Right lobe of liver (tissue), 4 donors: ENCODE data around the gene PLEKHA1.

ENCODE experiments used
- POLR2A ChIP-seq: fragments of 450-650 bp; IDR thresholded peaks from one replicate; pipeline ENCODE4 v1.6.1; 2017; ENCODE audit warnings: antibody characterized with exemption, mild to moderate bottlenecking
- TF ChIP-seq, protein P1 (sequence below), 4 donors: fragments of 200-600 bp in 3 of 4; fragments of 450-650 bp in 1 of 4; IDR thresholded peaks; one replicate each; pipeline versions ENCODE4 v1.5.1 to v1.8.0; 2016 to 2022; ENCODE audit warnings: antibody characterized with exemption in 4 of 4, mild to moderate bottlenecking in 2 of 4
- donor health status: DM: no; HTN: no; CAD: no.
- donor health status: DM: no; HTN: no; CAD: no.
- donor health status: DM: no; HTN: yes; CAD: no.

DNA sequence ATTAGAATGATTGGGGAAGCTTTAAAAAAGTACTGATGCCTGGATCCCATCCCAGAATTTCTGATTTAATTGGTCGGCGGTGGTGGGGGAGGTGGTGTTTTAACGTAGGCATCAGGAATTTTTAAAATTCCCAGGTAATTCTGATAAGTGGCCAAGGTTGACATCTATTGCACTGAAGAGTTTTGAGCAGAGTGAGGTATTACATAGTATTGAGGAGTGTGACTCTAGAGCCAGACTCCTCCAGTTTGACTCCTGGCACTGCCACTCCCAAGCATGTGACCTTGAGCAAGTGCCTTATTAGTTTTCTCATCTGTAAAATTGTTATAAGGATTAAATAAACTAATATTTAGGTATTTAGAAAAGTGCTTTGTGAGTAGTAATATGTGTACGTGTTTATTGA lies 6.2 kb downstream of the PLEKHA1 start:
- TF ChIP-seq, protein P1, sequence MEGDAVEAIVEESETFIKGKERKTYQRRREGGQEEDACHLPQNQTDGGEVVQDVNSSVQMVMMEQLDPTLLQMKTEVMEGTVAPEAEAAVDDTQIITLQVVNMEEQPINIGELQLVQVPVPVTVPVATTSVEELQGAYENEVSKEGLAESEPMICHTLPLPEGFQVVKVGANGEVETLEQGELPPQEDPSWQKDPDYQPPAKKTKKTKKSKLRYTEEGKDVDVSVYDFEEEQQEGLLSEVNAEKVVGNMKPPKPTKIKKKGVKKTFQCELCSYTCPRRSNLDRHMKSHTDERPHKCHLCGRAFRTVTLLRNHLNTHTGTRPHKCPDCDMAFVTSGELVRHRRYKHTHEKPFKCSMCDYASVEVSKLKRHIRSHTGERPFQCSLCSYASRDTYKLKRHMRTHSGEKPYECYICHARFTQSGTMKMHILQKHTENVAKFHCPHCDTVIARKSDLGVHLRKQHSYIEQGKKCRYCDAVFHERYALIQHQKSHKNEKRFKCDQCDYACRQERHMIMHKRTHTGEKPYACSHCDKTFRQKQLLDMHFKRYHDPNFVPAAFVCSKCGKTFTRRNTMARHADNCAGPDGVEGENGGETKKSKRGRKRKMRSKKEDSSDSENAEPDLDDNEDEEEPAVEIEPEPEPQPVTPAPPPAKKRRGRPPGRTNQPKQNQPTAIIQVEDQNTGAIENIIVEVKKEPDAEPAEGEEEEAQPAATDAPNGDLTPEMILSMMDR (IDR thresholded peaks at IDR 0.05): no peak
- TF ChIP-seq POLR2A: no peak
